ENCODE data around the gene FER. TPM values are rescaled to one million over a fixed set of nuclear protein-coding genes. Genes with fewer than 3 reads are reported as not detected.
"Not testable (repeated sequence)": the region's sequence is repeated elsewhere in the genome, so short reads cannot be mapped to it uniquely, and the experiment has no call there.

FER gene
- total RNA-seq, 1 donor from 2014 or later: 13.4 TPM

DNA sequence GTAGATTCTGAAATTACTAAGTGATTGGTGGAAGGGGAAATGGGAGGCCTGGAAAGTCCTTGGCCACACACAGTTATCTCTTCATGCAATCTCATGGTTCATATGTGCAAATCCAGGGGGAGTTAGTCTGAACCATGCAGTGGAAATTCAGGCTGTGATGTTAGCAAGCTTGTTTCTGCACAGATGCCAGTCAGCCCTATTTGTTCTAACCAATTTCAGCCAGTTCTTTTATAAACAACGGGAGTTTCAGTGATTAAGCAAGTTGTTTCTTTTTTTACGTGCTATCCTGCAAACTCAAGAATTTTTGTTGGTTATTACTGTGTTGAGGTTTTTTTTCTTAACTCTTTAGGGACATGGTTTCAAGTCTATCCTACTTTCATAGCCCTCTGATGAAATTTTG lies 298.0 kb downstream of the FER start:
- no peak overlapping the region for H3K4me3 ChIP-seq
- H3K27me3 ChIP-seq (ENCODE audit: low read depth): no peaks in the 10 kb centered on the region
- intact Hi-C loops (cut with micrococcal nuclease): no loop called here

DNA sequence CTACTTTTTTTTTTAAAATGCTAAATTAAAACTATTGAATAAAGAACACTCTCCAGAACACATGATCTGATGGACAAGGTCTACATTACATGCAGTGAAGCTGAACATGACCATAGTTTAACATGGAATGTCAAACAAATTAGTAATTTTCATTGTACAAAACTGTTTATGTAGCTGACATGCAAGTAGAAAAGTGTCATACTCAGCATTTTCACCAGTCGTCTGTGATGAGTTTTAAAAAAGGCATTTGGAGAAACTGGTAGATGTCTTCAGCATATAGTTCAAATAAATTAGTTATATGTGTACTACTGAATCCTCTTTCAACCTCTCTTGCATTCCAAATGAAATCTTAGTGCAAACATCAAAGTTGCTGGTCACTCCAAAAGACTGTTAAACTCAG lies 301.9 kb downstream of the FER start:
- Histone ChIP-seq H3K4me3 (no peak overlapping the region), H3K9me3 (replicated peaks) (no peaks in the 10 kb centered on the region), H3K27ac (replicated peaks) (no peak overlapping the region), H3K4me1 (no peaks in the 10 kb centered on the region), H3K27me3 (ENCODE audit: low read depth) (no peaks in the 10 kb centered on the region), H3K36me3 (peaks cover 16% of the 10 kb centered on the region)
- DNase-seq: no peak
- TF ChIP-seq, protein P1, sequence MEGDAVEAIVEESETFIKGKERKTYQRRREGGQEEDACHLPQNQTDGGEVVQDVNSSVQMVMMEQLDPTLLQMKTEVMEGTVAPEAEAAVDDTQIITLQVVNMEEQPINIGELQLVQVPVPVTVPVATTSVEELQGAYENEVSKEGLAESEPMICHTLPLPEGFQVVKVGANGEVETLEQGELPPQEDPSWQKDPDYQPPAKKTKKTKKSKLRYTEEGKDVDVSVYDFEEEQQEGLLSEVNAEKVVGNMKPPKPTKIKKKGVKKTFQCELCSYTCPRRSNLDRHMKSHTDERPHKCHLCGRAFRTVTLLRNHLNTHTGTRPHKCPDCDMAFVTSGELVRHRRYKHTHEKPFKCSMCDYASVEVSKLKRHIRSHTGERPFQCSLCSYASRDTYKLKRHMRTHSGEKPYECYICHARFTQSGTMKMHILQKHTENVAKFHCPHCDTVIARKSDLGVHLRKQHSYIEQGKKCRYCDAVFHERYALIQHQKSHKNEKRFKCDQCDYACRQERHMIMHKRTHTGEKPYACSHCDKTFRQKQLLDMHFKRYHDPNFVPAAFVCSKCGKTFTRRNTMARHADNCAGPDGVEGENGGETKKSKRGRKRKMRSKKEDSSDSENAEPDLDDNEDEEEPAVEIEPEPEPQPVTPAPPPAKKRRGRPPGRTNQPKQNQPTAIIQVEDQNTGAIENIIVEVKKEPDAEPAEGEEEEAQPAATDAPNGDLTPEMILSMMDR (IDR thresholded peaks at IDR 0.05; ENCODE audit: borderline replicate concordance): no peak
- intact Hi-C loops (cut with micrococcal nuclease): no loop called here

More for the DNA sequence above, 298.0 kb downstream of the FER start:
- Histone ChIP-seq H3K9me3 (replicated peaks) (no peaks in the 10 kb centered on the region), H3K36me3 (no peaks in the 10 kb centered on the region), H3K27ac (replicated peaks) (no peak overlapping the region), H3K4me1 (no peaks in the 10 kb centered on the region)
- DNase-seq: no peak
- TF ChIP-seq, protein P1 (IDR thresholded peaks at IDR 0.05; ENCODE audit: borderline replicate concordance): no peak

DNA sequence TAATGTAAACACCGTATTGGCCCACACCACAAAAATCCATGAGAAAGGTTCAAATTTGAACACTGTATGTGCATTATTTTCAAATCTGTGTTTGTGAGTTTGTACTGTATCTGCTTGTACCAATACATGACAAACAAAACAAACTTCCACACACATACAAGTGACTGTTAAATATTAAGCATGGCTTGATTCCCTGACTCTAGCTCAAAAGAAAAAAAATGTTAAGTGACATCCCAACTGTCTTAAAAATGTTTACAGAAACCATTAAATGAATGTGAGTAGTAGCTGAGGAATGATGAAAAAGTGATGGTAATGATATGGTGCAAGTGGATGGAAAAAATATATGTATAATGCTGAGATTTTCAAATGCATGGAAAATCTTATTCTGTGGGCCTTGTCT lies 302.6 kb downstream of the FER start:
- H3K27ac ChIP-seq (replicated peaks); H3K27me3 ChIP-seq (ENCODE audit: low read depth); DNase-seq; intact Hi-C loops (cut with micrococcal nuclease); H3K4me1 ChIP-seq; H3K9me3 ChIP-seq (replicated peaks); H3K4me3 ChIP-seq: not testable (repeated sequence)
- peaks cover 16% of the 10 kb centered on the region for H3K36me3 ChIP-seq

DNA sequence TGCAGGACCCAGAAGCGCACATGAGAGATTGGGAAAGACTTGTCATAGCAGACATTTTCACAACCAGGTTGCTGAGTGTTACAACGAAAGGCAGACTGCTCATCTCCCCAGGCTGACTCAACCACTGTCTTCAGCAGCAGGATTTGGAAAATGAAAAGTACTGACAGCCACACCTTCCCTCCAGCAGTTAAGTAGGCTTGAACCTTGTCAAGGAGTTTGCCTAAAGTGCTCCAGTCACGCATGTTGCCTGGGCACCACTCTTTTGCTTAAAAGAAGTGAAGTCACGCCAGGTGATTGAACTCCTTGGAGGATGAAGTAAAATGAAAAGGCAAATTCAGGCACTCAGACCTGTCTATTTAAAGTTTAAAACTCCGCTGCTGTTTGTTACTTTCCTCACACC lies 304.5 kb downstream of the FER start:
- H3K4me3 ChIP-seq; H3K4me1 ChIP-seq; H3K27me3 ChIP-seq (ENCODE audit: low read depth); DNase-seq; intact Hi-C loops (cut with micrococcal nuclease); H3K27ac ChIP-seq (replicated peaks): not testable (repeated sequence)
- Histone ChIP-seq H3K9me3 (replicated peaks) (peaks cover 12% of the 10 kb centered on the region), H3K36me3 (peaks cover 16% of the 10 kb centered on the region)

DNA sequence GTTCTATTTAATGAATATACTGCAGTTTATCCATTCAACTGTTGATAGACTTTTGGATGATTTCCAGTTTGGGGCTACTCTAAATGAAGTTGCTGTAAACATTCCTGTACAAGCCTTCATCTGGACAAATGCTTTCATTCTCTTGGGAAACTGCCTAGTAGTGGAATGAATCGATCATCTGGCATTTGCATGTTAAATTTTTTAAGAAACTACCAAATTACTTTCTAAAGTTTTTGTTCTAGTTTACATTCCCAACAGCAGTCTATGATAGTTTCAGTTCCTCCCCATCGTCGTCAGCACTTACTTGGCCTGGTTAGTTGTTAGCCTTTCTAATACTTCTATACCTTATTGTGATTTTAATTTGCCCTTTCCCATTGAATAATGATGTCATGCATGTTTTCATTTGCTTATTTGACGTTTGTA lies 306.3 kb downstream of the FER start:
- H3K4me1 ChIP-seq: no peaks in the 10 kb centered on the region
- TF ChIP-seq, protein P1 (IDR thresholded peaks at IDR 0.05; ENCODE audit: borderline replicate concordance): no peak
- no peak overlapping the region for H3K4me3 ChIP-seq
- no peaks in the 10 kb centered on the region for H3K27me3 ChIP-seq (ENCODE audit: low read depth)
- H3K27ac ChIP-seq (replicated peaks): no peak overlapping the region
- peaks cover 16% of the 10 kb centered on the region for H3K36me3 ChIP-seq
- H3K9me3 ChIP-seq (replicated peaks): peaks cover 12% of the 10 kb centered on the region
- intact Hi-C loops (cut with micrococcal nuclease): no loop called here
- DNase-seq: no peak

DNA sequence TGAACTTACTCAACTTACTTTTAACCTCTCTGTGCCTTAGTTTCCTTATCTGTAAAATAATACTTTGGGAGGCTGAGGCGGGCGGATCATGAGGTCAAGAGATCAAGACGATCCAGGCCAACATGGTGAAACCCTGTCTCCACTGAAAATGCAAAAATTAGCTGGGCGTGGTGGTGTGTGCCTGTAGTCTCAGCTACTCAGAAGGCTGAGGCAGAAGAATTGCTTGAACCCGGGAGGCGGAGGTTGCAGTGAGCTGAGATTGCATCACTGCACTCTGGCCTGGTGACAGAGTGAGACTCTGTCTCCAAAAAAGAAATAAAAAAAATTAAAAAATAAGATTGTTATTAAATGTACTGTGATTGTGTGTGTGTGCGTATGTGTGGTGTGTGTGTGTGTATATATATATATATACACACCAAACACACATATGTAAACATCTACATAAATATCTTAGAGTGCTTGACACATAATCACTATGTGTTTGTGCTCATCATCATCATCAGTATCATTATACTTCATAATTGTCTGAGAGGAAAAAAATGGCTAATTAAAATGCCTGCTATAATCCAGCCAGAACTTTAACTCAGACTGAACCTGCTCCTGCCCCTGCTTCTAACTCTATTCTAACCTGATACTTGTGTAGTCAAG lies 312.8 kb downstream of the FER start:
- Histone ChIP-seq H3K27ac (replicated peaks) (peak overlapping the region; percentile 21), H3K27me3 (ENCODE audit: low read depth) (no peaks in the 10 kb centered on the region), H3K4me3 (no peak overlapping the region), H3K9me3 (replicated peaks) (peaks cover 12% of the 10 kb centered on the region), H3K36me3 (no peaks in the 10 kb centered on the region), H3K4me1 (no peaks in the 10 kb centered on the region)
- TF ChIP-seq, protein P1 (IDR thresholded peaks at IDR 0.05; ENCODE audit: borderline replicate concordance): no peak
- no peak for DNase-seq
- intact Hi-C loops (cut with micrococcal nuclease): no loop called here

Measured in left ventricle myocardium inferior (tissue), 1 donor.